G401.6 (cell line): Measurements from ENCODE around the gene CFAP20DC.
"Not testable (repeated sequence)": the region's sequence is repeated elsewhere in the genome, so short reads cannot be mapped to it uniquely, and the experiment has no call there.

ENCODE experiments used
- FAIRE-seq: peaks from 2 replicates; lab custom pipeline; 2012; peaks lifted over from hg19 to GRCh38; lab: Jason Lieb, UNC

Gene CFAP20DC

DNA sequence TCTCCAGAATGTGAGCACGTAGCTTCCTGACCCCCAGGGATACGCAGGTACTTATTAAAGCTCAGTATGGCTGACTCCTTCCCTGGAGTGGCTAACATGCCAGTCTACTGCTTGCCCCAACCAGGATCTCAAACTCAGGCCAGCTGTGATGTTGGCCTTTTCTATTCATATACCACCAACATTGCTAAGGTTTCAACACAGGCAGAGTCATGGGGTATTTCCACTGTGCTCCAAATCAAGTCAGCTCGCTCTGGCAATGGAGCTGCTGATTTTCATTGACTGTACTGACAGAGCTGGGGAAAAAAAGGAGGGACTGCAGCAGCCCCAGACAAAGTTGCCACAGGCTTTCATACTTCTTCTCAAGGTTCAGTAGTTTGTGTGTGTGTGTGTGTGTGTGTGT is 87.0 kb downstream of the CFAP20DC start:
- FAIRE-seq: no peak

DNA sequence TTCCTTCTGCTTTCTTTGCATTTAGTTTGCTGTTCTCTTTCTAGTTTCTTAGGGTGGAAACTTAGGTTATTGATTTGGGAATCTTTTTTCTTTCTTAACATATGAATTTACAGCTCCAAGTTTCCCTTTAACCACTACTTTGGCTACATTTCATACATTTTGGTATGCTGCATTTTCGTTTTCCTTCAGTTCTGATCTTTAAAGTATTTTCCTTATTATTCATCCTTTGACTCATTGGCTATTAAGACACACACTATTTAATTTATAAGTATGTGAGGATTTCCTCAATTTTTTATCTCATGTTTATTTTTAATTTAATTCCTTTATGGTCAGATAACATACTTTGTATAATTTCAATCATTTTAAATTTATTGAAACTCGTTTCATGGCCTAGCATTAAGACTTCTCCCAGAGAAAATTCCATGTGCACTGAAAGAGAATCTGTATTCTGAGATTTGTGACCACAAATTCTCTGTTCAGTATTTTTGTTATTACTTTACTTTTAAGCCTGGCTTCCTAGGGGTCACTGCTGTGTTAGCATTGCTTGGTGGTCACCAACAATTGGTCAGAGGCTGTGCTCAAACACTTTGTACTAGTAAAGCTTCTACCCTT is 87.7 kb downstream of the CFAP20DC start:
- no peak for FAIRE-seq

GRCh38 chr3:58955308-58955707 is 94.5 kb downstream of the CFAP20DC start:
- no peak for FAIRE-seq

- FAIRE-seq: no peak
Observed at GRCh38 chr3:58953288-58953687, 96.5 kb downstream of the CFAP20DC start.

DNA sequence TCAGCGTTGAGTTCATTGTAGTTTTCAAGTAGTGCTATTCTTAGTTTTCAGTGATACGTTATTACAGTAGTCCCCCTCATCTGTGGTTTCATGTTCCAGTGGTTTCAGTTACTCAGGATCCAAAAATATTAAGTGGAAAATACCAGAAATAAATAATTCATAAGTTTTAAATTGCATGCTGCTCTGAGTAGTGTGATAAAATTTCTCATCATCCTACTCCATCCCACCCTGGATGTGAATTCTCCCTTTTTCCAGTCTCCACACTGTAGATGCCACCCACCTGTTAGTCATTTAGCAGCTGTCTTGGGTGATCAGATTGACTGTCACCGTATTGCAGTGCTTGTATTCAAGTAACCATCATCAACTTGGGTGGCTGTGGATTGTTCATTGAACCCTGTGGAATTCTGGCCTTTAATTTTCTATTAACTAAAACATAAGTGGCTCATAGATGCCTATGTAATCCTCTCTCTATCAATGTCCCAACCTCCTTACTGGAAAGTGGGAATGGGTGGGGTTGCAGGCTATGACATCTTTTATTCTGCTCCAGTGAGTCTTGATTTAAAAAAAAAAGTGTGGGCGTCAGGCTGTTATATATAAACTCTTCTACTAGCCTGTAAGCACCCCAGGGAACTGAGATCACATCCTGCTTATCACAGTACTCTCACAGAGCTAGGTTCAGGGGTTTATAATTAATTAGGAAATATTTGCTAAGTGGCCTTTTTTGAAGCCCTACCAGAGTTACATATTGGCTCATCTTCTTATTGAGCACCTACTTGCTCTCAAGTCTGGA is 97.5 kb downstream of the CFAP20DC start:
- FAIRE-seq: no peak

- FAIRE-seq: no peak
Observed at GRCh38 chr3:58948018-58948417, 101.8 kb downstream of the CFAP20DC start.

- no peak for FAIRE-seq
Observed at GRCh38 chr3:58946875-58947274, 103.0 kb downstream of the CFAP20DC start.

DNA sequence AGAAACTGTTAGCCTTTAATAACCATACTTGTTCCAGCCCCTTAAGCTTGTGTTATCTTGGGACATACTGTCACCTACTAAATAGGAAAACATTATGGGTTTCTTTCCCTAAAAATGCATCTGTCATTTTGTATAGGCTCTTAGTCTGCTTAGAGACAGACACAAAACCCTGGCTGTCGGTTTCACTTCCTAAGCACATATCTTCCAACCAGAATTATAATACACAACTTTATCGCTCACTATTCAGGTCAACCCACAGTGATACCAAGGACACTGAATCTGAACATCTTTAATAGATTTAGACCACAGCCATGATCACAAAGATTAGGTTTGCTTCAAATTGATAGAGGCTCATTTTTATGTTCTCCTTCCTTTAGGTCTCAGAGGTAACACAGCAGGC is 111.8 kb downstream of the CFAP20DC start:
- no peak for FAIRE-seq

DNA sequence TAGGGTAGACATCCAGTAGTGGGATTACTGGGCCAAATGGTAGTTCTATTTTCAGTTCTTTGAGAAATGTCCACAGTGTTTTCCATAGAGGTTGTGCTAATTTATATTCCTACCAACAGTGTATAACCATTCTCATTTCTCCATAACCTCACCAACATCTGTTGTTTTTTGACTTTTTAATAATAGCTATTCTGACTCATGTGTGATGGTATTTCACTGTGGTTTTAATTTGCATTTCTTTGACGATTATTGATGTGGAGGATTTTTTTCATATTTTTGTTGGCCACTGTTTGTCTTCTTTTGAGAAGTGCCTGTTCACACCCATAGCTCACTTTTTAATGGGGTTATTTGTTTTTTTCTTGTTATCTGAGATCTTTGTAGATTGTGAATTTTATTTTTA is 125.2 kb downstream of the CFAP20DC start:
- no peak for FAIRE-seq

DNA sequence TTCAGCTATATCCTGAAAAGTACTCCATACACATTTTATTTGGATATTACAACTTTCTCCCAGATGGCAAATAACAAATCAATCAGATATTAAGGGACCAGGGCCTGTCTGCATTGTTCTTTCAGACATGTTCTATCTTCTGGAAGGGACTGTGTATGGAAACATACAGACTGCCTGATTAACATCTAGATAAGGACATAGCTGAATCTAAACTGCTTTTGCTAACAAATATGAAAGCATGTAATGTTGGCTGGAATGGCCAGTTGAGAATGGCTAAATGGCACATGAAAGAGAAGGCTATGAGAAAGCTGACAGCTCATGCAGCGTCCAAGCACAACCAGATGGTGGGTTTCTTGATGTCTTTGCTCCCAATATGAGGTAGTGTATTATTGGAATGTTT is 149.4 kb downstream of the CFAP20DC start:
- no peak for FAIRE-seq

- FAIRE-seq: no peak
Observed at GRCh38 chr3:58899953-58900298, 149.9 kb downstream of the CFAP20DC start.

- FAIRE-seq: no peak
Observed at GRCh38 chr3:58899159-58899952, 150.5 kb downstream of the CFAP20DC start.

GRCh38 chr3:58898513-58898912 is 151.3 kb downstream of the CFAP20DC start:
- FAIRE-seq: no peak

DNA sequence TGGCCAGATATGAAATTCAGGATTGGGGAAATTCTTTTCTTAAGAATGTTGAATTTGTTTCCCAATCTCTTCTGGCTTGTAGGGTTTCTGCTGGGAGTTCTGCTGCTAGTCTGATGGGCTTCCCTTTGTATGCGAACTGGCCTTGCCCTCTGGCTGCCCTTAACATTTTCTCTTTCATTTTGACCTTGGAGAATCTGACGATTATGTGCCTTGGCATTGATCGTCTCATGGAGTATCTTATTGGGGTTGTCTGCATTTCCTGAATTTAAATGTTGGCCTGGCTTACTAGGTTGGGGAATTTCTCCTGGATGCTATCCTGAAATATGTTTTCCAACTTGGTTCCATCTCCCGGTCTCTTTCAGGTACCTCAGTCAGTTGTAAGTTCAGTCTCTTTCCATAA is 152.2 kb downstream of the CFAP20DC start:
- no peak for FAIRE-seq

DNA sequence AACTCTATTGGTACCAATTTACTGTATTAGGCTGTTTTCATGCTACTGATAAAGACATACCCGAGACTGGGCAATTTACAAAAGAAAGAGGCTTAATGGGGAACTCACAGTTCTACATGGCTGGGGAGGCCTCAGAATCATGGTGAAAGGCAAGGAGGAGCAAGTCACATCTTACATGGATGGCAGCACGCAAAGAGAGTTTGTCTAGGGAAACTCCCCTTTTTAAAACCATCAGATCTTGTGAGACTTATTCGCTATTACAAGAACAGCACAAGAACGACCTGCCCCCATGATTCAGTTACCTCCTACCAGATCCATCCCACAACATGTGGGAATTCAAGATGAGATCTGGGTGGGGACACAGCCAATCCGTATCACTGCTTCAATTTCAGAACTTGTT is 154.1 kb downstream of the CFAP20DC start:
- FAIRE-seq: not testable (repeated sequence)

DNA sequence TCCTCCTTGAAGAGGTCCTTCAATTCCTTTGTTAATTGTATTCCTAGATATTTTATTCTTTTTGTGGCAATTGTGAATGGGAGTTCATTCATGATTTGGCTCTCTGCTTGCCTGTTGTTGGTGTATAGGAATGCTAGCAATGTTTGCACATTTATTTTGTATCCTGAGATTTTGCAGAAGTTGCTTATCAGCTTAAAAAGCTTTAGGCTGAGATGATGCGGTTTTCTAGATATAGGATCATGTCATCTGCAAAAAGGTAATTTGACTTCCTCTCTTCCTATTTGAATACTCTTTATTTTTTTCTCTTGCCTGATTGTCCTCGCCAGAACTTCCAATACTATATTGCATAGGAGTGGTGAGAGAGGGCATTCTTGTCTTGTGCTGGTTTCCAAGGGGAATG is 157.3 kb downstream of the CFAP20DC start:
- FAIRE-seq: not testable (repeated sequence)

DNA sequence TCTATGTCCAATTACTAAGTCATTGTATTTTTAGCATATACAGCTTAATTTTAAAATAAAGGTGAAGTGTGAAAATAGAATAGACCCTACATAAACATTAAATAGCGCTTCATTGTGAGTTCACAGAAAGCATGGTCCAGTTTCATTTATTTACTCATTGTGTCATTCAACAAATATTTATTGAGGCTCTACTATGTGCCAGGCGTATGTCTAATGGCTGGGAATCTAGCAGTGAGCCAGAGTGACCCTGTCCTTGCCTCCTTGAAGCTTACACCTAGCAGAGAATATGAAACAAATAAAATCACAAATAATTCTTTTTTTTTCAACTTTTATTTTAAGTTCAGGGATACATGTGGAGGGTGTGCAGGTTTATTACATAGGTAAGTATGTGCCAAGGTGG is 161.7 kb downstream of the CFAP20DC start:
- FAIRE-seq: no peak

DNA sequence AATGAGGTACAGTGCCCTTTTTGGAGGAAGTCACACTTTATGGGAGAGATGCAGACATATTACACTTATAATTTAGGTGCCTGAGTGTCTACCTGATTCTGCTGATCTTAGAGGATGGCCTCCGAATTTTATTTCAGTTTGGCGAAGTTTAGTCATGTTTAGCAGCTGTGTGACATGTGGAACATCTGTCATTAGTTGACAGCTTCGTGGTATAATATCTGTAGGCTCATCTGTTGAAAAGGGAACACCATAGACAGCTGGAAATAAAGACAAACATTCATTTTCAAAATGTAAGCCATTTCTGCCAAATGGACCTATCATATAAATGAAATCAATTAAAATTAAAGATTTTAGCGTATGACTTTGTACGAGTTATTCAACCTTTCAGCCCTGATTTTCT is 165.4 kb downstream of the CFAP20DC start:
- FAIRE-seq: no peak

DNA sequence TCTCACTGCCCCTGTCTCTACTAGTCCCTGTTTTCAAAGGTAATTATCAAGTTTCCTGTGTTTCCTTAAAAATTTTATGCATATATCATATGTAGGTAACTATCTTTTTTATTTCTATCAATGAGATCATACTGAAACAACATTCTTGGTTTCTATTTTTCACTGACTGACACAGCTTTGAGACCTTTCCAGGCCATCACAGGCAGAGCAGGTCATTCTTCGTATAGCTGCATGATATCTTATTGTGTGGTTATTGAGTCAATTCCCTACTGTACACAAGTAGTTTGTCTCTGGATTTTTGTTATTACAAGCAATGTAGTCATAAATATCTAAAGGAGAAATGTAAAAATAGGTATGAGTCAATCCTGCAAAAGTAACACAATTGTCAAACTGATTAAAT is 169.6 kb downstream of the CFAP20DC start:
- FAIRE-seq: no peak

GRCh38 chr3:58874795-58875194 is 175.0 kb downstream of the CFAP20DC start:
- FAIRE-seq: no peak

GRCh38 chr3:58874248-58874741 is 175.5 kb downstream of the CFAP20DC start:
- FAIRE-seq: no peak

GRCh38 chr3:58868097-58868779 is 181.6 kb downstream of the CFAP20DC start:
- FAIRE-seq: no peak

DNA sequence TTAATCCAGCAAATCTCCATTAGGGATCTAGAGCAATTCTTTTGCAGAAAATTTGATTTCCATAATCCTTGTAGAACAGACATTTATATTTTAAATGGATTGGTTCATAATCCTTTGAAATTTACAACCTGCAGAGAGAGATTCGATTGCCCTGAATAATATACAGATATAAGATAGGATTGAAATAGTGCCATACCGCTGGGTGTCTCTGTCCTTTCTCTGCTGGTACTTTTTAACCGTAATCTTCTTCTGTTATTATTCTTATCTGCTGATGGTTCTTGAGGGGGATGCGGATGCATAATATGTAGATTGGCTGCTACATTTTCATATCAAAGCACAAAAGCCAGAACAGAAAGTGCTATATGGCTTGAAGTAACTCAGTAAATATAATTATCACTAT is 182.2 kb downstream of the CFAP20DC start:
- no peak for FAIRE-seq
